ENCODE results near the gene PRDM16. TPM values are rescaled to one million over a fixed set of nuclear protein-coding genes. Genes with fewer than 3 reads are reported as not detected.

The PRDM16 gene
- total and polyA plus RNA-seq, 2 of the 13 experiments (the other 11 are each of a cell fraction or from before 2014, with no cell fraction given): 0.15 to 0.81 TPM

- TF ChIP-seq, protein P1, sequence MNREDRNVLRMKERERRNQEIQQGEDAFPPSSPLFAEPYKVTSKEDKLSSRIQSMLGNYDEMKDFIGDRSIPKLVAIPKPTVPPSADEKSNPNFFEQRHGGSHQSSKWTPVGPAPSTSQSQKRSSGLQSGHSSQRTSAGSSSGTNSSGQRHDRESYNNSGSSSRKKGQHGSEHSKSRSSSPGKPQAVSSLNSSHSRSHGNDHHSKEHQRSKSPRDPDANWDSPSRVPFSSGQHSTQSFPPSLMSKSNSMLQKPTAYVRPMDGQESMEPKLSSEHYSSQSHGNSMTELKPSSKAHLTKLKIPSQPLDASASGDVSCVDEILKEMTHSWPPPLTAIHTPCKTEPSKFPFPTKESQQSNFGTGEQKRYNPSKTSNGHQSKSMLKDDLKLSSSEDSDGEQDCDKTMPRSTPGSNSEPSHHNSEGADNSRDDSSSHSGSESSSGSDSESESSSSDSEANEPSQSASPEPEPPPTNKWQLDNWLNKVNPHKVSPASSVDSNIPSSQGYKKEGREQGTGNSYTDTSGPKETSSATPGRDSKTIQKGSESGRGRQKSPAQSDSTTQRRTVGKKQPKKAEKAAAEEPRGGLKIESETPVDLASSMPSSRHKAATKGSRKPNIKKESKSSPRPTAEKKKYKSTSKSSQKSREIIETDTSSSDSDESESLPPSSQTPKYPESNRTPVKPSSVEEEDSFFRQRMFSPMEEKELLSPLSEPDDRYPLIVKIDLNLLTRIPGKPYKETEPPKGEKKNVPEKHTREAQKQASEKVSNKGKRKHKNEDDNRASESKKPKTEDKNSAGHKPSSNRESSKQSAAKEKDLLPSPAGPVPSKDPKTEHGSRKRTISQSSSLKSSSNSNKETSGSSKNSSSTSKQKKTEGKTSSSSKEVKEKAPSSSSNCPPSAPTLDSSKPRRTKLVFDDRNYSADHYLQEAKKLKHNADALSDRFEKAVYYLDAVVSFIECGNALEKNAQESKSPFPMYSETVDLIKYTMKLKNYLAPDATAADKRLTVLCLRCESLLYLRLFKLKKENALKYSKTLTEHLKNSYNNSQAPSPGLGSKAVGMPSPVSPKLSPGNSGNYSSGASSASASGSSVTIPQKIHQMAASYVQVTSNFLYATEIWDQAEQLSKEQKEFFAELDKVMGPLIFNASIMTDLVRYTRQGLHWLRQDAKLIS (CRISPR knock-in tag; IDR thresholded peaks at IDR 0.05): no peak
- TF ChIP-seq, protein P2, sequence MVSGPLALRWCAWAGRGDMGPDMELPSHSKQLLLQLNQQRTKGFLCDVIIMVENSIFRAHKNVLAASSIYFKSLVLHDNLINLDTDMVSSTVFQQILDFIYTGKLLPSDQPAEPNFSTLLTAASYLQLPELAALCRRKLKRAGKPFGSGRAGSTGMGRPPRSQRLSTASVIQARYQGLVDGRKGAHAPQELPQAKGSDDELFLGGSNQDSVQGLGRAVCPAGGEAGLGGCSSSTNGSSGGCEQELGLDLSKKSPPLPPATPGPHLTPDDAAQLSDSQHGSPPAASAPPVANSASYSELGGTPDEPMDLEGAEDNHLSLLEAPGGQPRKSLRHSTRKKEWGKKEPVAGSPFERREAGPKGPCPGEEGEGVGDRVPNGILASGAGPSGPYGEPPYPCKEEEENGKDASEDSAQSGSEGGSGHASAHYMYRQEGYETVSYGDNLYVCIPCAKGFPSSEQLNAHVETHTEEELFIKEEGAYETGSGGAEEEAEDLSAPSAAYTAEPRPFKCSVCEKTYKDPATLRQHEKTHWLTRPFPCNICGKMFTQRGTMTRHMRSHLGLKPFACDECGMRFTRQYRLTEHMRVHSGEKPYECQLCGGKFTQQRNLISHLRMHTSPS (CRISPR knock-in tag; IDR thresholded peaks at IDR 0.05; ENCODE audit: low read depth): no peak
- TF ChIP-seq SOX5 (CRISPR knock-in tag; IDR thresholded peaks at IDR 0.05; ENCODE audit: borderline replicate concordance): peak; percentile 4; the same call in 1 of the 2 replicates
- peak; percentile 44; the same call in 1 of the 2 replicates for TF ChIP-seq ZNF574 (CRISPR knock-in tag; IDR thresholded peaks at IDR 0.05)
- TF ChIP-seq ZNF782 (CRISPR knock-in tag; IDR thresholded peaks at IDR 0.05; ENCODE audit: borderline replicate concordance): no peak
- no peak for TF ChIP-seq TP53 (CRISPR knock-in tag; conservative IDR thresholded peaks at IDR 0.05)
- TF ChIP-seq DBP (CRISPR knock-in tag; IDR thresholded peaks at IDR 0.05; ENCODE audit: not compliant biosample characterization): peak; percentile 25
- no peak; the same call in 1 of the 2 replicates for TF ChIP-seq RFXAP (CRISPR knock-in tag; IDR thresholded peaks at IDR 0.05; ENCODE audit: borderline replicate concordance)
- no peak for TF ChIP-seq ZNF773 (CRISPR knock-in tag; IDR thresholded peaks at IDR 0.05; ENCODE audit: borderline replicate concordance)
- TF ChIP-seq HMGXB4 (CRISPR knock-in tag; IDR thresholded peaks at IDR 0.05; ENCODE audit: borderline replicate concordance in 1 of 2, low read depth in 1 of 2): peak in 1 of 2 experiments; percentile 54; a peak in 1 of 4 replicates
- no peak for TF ChIP-seq CREB3 (CRISPR knock-in tag; IDR thresholded peaks at IDR 0.05)
- TF ChIP-seq SOX13 (IDR thresholded peaks at IDR 0.05): no peak
- no peak for TF ChIP-seq SOX13 (CRISPR knock-in tag; conservative IDR thresholded peaks at IDR 0.05 in 1 of 2, IDR thresholded peaks at IDR 0.05 in 1 of 2)
Measured at GRCh38 chr1:3323021-3323795, 254.2 kb downstream of the PRDM16 start (continued).
